K562 (cell line): ENCODE data around the gene MMP19. TPM values are rescaled to one million over a fixed set of nuclear protein-coding genes. Genes with fewer than 3 reads are reported as not detected.

Experiments
- C11orf30 ChIP-seq: fragments of 450-650 bp; IDR thresholded peaks from 2 replicates; pipeline ENCODE4 v1.6.1; 2016; ENCODE audit warnings: low read depth, mild to moderate bottlenecking
- CCNT2 ChIP-seq: IDR thresholded peaks from 2 replicates; pipeline ENCODE4 v1.6.1; 2011; ENCODE audit warnings: borderline replicate concordance, low read depth, mild to moderate bottlenecking, moderate library complexity, mixed read lengths, low read length; ENCODE audit not compliant: insufficient read length; ENCODE audit errors: extremely low read depth
- CREM ChIP-seq: IDR thresholded peaks from 2 replicates; pipeline ENCODE4 v1.6.1; 2014; ENCODE audit warnings: antibody characterized with exemption, low read depth
- FOSL1 ChIP-seq: fragments of 200-800 bp; sonication (Bioruptor generic); conservative IDR thresholded peaks from 2 replicates; pipeline ENCODE4 v1.6.1; 2016; ENCODE audit warnings: missing genetic modification characterization, missing compliant biosample characterization
- FOXJ3 ChIP-seq: sonication (generic); formaldehyde crosslinking; IDR thresholded peaks from 2 replicates; pipeline ENCODE4 v1.4.0; 2020; ENCODE audit warnings: mild to moderate bottlenecking, missing genetic modification reagents
- GATAD2A ChIP-seq: fragments of 450-650 bp; IDR thresholded peaks from 2 replicates; pipeline ENCODE4 v1.6.1; 2017
- HDAC3 ChIP-seq: fragments of 450-650 bp; IDR thresholded peaks from 2 replicates; pipeline ENCODE4 v1.6.1; 2018; ENCODE audit warnings: borderline replicate concordance, mild to moderate bottlenecking, moderate library complexity; ENCODE audit not compliant: partially characterized antibody
- HNRNPL ChIP-seq: fragments of 200-400 bp; formaldehyde crosslinking; IDR thresholded peaks from 2 replicates; pipeline ENCODE4 v1.6.1; 2017; ENCODE audit warnings: low read depth, mild to moderate bottlenecking, low read length
- ILK ChIP-seq: fragments of 450-650 bp; IDR thresholded peaks from 2 replicates; pipeline ENCODE4 v1.6.1; 2016; ENCODE audit warnings: missing genetic modification characterization, low read depth, mild to moderate bottlenecking, missing compliant biosample characterization, moderate library complexity, borderline replicate concordance
- IRF9 ChIP-seq: fragments of 450-650 bp; IDR thresholded peaks from 2 replicates; pipeline ENCODE4 v1.6.1; 2016; ENCODE audit warnings: missing biosample characterization, missing genetic modification characterization
- KDM5B ChIP-seq: fragments of 200-600 bp; sonication (generic); IDR thresholded peaks from 2 replicates; pipeline ENCODE4 v1.6.1; 2012; ENCODE audit warnings: low read depth, mild to moderate bottlenecking, moderate library complexity, low read length, control low read depth, inconsistent platforms; ENCODE audit not compliant: insufficient replicate concordance
- MCM3 ChIP-seq: fragments of 450-650 bp; IDR thresholded peaks from 2 replicates; pipeline ENCODE4 v1.6.1; 2016
- MED1 ChIP-seq: sonication (generic); formaldehyde crosslinking; IDR thresholded peaks from 2 replicates; pipeline ENCODE4 v1.8.1; 2023; ENCODE audit warnings: missing genetic modification reagents, borderline replicate concordance
- NBN ChIP-seq: fragments of 450-650 bp; IDR thresholded peaks from 2 replicates; pipeline ENCODE4 v1.6.1; 2016; ENCODE audit warnings: low read depth, mild to moderate bottlenecking
- NFIC ChIP-seq: fragments of 450-650 bp; IDR thresholded peaks from 2 replicates; pipeline ENCODE4 v1.6.1; 2017; ENCODE audit warnings: mild to moderate bottlenecking, inconsistent platforms
- NR2F6 ChIP-seq: fragments of 450-650 bp; formaldehyde crosslinking; IDR thresholded peaks from 2 replicates; pipeline ENCODE4 v1.4.0; 2020; ENCODE audit warnings: mild to moderate bottlenecking
- PTBP1 ChIP-seq: fragments of 200-400 bp; formaldehyde crosslinking; IDR thresholded peaks from 2 replicates; pipeline ENCODE4 v1.6.1; 2017; ENCODE audit warnings: low read depth, low read length
- SETDB1 ChIP-seq: IDR thresholded peaks from one replicate; pipeline ENCODE4 v1.6.1; 2012; ENCODE audit warnings: low read length, control low read depth, inconsistent platforms
- SLC30A9 ChIP-seq: fragments of 250-450 bp; sonication (Bioruptor Pico); IDR thresholded peaks from 2 replicates; pipeline ENCODE4 v1.8.0; 2022; ENCODE audit warnings: mild to moderate bottlenecking, moderate library complexity
- TAF15 ChIP-seq: fragments of 200-400 bp; formaldehyde crosslinking; IDR thresholded peaks from 2 replicates; pipeline ENCODE4 v1.6.1; 2017; ENCODE audit warnings: mild to moderate bottlenecking, low read depth, low read length, moderate library complexity
- ZBTB9 ChIP-seq: fragments of 450-650 bp; formaldehyde crosslinking; IDR thresholded peaks from 2 replicates; pipeline ENCODE4 v1.4.0; 2020; ENCODE audit warnings: mild to moderate bottlenecking, moderate library complexity
- ZKSCAN3 ChIP-seq: fragments of 250-450 bp; sonication (Bioruptor Pico); IDR thresholded peaks from 2 replicates; pipeline ENCODE4 v1.4.0; 2020
- ZNF274 ChIP-seq: IDR thresholded peaks from 2 replicates; pipeline ENCODE4 v1.6.1; 2011; ENCODE audit warnings: low read depth, mild to moderate bottlenecking, low read length, moderate library complexity, borderline replicate concordance
- ZNF395 ChIP-seq: fragments of 200-800 bp; sonication (Bioruptor generic); IDR thresholded peaks from 2 replicates; pipeline ENCODE4 v1.6.1; 2017; ENCODE audit warnings: missing genetic modification characterization, missing compliant biosample characterization
- polyA plus RNA-seq, 8 experiments: library from polyadenylated mRNA; depleted of rRNA in 4 of 8; stranded (reverse) in 5 of 8; unstranded in 3 of 8; fragments of >200 nt; fragmentation: Nextera tagmentation in 2 of 8; fragmentation: Illumina TruSeq in 1 of 8; extraction: Ambion mirVana in 2 of 8; extraction: Trizol in 1 of 8; gene quantifications; 2 replicates each; pipeline versions ENCODE4 v1.2.1 to v1.2.3, GENCODE V29; 2011 to 2014; ENCODE audit warnings: inconsistent platforms in 1 of 8, missing spikeins in 1 of 8
- total RNA-seq, 7 experiments: library from RNA; depleted of rRNA in 6 of 7; stranded (reverse); fragments of >200 nt in 6 of 7; fragmentation: Illumina TruSeq in 2 of 7; extraction: Trizol in 2 of 7; gene quantifications; 2 replicates each; pipeline versions ENCODE4 v1.2.1 to v1.2.3, GENCODE V29; 2011 to 2021; ENCODE audit warnings: low replicate concordance in 1 of 7
- TF ChIP-seq, protein P1 (sequence below), 2 experiments: IDR thresholded peaks; 2 replicates each; pipeline ENCODE4 v1.6.1; 2012; ENCODE audit warnings: improper control_type of control experiment in 2 of 2, low read depth in 2 of 2, low read length in 2 of 2, borderline replicate concordance in 1 of 2

MMP19 gene
- total and polyA plus RNA-seq, 9 of the 15 experiments (the other 6 are each of a cell fraction or from before 2014, with no cell fraction given) = 0.14 to 1.6 (median 0.66) TPM

DNA sequence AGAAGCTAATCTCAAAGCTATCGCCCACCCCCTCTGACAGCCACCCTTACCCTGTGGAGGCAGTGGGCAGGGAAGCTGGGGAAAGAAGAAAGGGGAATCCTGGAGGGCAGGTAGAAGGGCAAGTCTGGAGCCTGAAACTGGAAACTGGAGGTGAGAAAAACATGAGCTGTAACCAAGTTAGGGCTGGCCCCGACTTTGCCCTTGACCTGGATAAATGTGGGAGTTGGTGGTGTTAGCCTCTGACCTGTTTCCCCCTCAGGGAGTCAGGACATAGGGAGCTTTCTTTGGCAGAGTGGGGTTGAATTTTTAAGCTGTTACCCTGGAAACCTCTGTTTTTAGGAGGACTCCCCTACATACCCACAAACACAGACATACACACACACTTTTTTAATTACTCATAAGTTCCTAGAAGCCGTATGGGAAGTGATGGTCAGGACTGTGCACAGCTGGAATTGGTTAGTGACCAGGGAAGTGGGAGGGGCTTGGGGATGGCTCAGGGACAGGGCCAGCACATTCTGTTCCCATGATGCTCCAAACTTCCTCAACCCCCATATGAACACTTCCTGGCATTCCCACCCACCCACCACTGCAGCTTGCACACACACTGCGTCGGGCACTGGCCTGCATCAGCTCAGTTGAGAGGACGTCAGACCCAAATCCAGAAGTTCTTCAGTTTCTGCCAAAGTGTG is 5.0 kb upstream of the MMP19 start (continued):
- no peak for TF ChIP-seq ZNF395 (CRISPR knock-in tag)
- no peak for TF ChIP-seq HNRNPL
- TF ChIP-seq MED1 (CRISPR knock-in tag) = no peak
- no peak for TF ChIP-seq TAF15
- no peak for TF ChIP-seq NR2F6 (CRISPR knock-in tag)
- TF ChIP-seq MCM3 = no peak
- TF ChIP-seq C11orf30 = no peak
- TF ChIP-seq KDM5B = peak; percentile 77
- no peak for TF ChIP-seq PTBP1
- no peak for TF ChIP-seq ILK (tag)
- no peak for TF ChIP-seq CCNT2
- TF ChIP-seq ZNF274 = no peak
- no peak for TF ChIP-seq NBN
- TF ChIP-seq IRF9 = no peak
- TF ChIP-seq ZKSCAN3 (CRISPR knock-in tag) = no peak
- TF ChIP-seq SETDB1 = no peak
- no peak for TF ChIP-seq NFIC
- TF ChIP-seq, protein P1, sequence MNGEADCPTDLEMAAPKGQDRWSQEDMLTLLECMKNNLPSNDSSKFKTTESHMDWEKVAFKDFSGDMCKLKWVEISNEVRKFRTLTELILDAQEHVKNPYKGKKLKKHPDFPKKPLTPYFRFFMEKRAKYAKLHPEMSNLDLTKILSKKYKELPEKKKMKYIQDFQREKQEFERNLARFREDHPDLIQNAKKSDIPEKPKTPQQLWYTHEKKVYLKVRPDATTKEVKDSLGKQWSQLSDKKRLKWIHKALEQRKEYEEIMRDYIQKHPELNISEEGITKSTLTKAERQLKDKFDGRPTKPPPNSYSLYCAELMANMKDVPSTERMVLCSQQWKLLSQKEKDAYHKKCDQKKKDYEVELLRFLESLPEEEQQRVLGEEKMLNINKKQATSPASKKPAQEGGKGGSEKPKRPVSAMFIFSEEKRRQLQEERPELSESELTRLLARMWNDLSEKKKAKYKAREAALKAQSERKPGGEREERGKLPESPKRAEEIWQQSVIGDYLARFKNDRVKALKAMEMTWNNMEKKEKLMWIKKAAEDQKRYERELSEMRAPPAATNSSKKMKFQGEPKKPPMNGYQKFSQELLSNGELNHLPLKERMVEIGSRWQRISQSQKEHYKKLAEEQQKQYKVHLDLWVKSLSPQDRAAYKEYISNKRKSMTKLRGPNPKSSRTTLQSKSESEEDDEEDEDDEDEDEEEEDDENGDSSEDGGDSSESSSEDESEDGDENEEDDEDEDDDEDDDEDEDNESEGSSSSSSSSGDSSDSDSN (IDR thresholded peaks at IDR 0.05; ENCODE audit: borderline replicate concordance in 1 of 2, low read depth in 2 of 2, low read length in 2 of 2) = no peak
- no peak for TF ChIP-seq CREM
- TF ChIP-seq FOXJ3 (CRISPR knock-in tag) = no peak
- no peak for TF ChIP-seq ZBTB9 (CRISPR knock-in tag)
- TF ChIP-seq SLC30A9 (CRISPR knock-in tag) = no peak
- no peak for TF ChIP-seq GATAD2A
- no peak for TF ChIP-seq HDAC3
- peak; percentile 76 for TF ChIP-seq FOSL1
